ENCODE results near the gene PSEN1. TPM values are rescaled to one million over a fixed set of nuclear protein-coding genes. Genes with fewer than 3 reads are reported as not detected.
A peak's percentile ranks its signal among the peaks of the same experiment; 100 is the strongest.

PSEN1 gene
- total and polyA plus RNA-seq, 10 of the 15 experiments (the other 5 are each of a cell fraction or from before 2014, with no cell fraction given), result 8.9 to 32.3 (median 21.8) TPM

- H3K4me3 ChIP-seq, result peak overlapping the region; percentile 66
- H3K27ac ChIP-seq (ENCODE audit: control insufficient read depth, insufficient read depth), result peak overlapping the region; percentile 15
- POLR2A ChIA-PET, result interaction anchor here (0.7 to 1.4 kb wide), 5 partner anchors 26 to 232 kb away, joined by 3 to 4 read pairs (median 3); no protein-coding TSS in a partner anchor
- RAD21 ChIA-PET (ENCODE audit: unreplicated experiment), result interaction anchor here (1.3 to 1.7 kb wide), 7 partner anchors 10 to 226 kb away, joined by 3 to 6 read pairs (median 5); no protein-coding TSS in a partner anchor
- H3K79me2 ChIP-seq (ENCODE audit: control insufficient read depth, insufficient read depth, low read length), result peaks cover 4% of the 10 kb centered on the region; the same call in 1 of the 2 replicates
- H3K9me3 ChIP-seq (replicated peaks; ENCODE audit: control insufficient read depth, insufficient read depth, low read length), result no peaks in the 10 kb centered on the region
- SMC1A ChIA-PET (ENCODE audit: uncharacterized antibody, unreplicated experiment), result interaction anchor here (0.6 to 1.4 kb wide), 5 partner anchors 14 to 227 kb away, joined by 3 to 4 read pairs (median 3); no protein-coding TSS in a partner anchor
- no TSS peak for BruUV-seq (replicated peaks)
- no peak for FAIRE-seq
- H3K36me3 ChIP-seq (ENCODE audit: control insufficient read depth in 2 of 2, insufficient read depth in 2 of 2, low read length in 1 of 2), result no peaks in the 10 kb centered on the region
- 0 out of 2 replicates have a peak, but pooled peaks cover 4% of the 10 kb centered on the region for H4K20me1 ChIP-seq (ENCODE audit: control insufficient read depth, insufficient read depth)
- no peaks in the 10 kb centered on the region for H3K27me3 ChIP-seq (replicated peaks in 1 of 2; ENCODE audit: control insufficient read depth in 2 of 2, insufficient read depth in 2 of 2, low read length in 1 of 2)
- H3K9ac ChIP-seq (ENCODE audit: control insufficient read depth, insufficient read depth, low read length), result peak overlapping the region; percentile 52
- peak; percentile 71 for ATAC-seq
- H3K4me2 ChIP-seq (ENCODE audit: control insufficient read depth, insufficient read depth), result peak overlapping the region; percentile 94
- no peak for DNase-seq (ENCODE audit: low read depth, low spot score)
- 6% methylated on average over 41 of the region's 64 CpGs for WGBS (ENCODE audit: insufficient coverage, insufficient replicate concordance, low lambda C conversion rate, missing lambda C conversion rate)
- CTCF ChIA-PET, result interaction anchor here (0.6 to 1.2 kb wide), 2 partner anchors 188 to 226 kb away, joined by 3 to 4 read pairs; no protein-coding TSS in a partner anchor
- peaks cover 58% of the 10 kb centered on the region for H3K4me1 ChIP-seq (ENCODE audit: control insufficient read depth, insufficient read depth, low read length)
- intact Hi-C loops (cut with micrococcal nuclease; ENCODE audit: unreplicated experiment), result loop anchor here (5.0 kb wide), 3 partner anchors 47 to 227 kb away; partner anchors contain the start of gene NUMB
- H2AFZ ChIP-seq (ENCODE audit: control insufficient read depth, low read depth, low read length), result peak overlapping the region; percentile 83
- in situ Hi-C loops (cut with MboI), result no loop called here
- TF ChIP-seq ZBTB40 (IDR thresholded peaks at IDR 0.05; ENCODE audit: borderline replicate concordance) (peak; percentile 53; the same call in 1 of the 2 replicates), USF1 (IDR thresholded peaks at IDR 0.05; ENCODE audit: borderline replicate concordance, extremely low read length, insufficient read depth, low read depth, low read length) (no peak), DPF2 (IDR thresholded peaks at IDR 0.05) (peak; percentile 52), SPI1 (IDR thresholded peaks at IDR 0.05; ENCODE audit: borderline replicate concordance, insufficient read depth, low read depth, low read length) (peak; percentile 47; the same call in 1 of the 2 replicates), NBN (IDR thresholded peaks at IDR 0.05) (no peak), SKIL (IDR thresholded peaks at IDR 0.05; ENCODE audit: low read depth, poor library complexity, severe bottlenecking) (no peak), TCF3 (IDR thresholded peaks at IDR 0.05; ENCODE audit: borderline replicate concordance, insufficient read depth, low read depth, low read length) (no peak), E2F4 (IDR thresholded peaks at IDR 0.05; ENCODE audit: low read depth, low read length) (no peak), BCL11A (IDR thresholded peaks at IDR 0.05; ENCODE audit: low read depth, low read length) (no peak)
These were observed 109.4 kb downstream of the PSEN1 start for GRCh38 chr14:73245480-73246325.

Data from GM12878 (cell line).